Ureter (tissue), 1 donor: Measurements from ENCODE around the gene POLRMT. TPM values are rescaled to one million over a fixed set of nuclear protein-coding genes. Genes with fewer than 3 reads are reported as not detected.
"Not testable (repeated sequence)": the region's sequence is repeated elsewhere in the genome, so short reads cannot be mapped to it uniquely, and the experiment has no call there.

Experiments used
- DNase-seq: peaks from one replicate; pipeline ENCODE4 v3.0.0-alpha.2; 2020; ENCODE audit warnings: low spot score
- total RNA-seq: library from RNA; stranded (reverse); gene quantifications from one replicate; pipeline ENCODE4 v1.2.4, GENCODE V29; 2023
- donor health status: DM: yes; HTN: yes; CAD: no.

The POLRMT gene
- total RNA-seq, 1 donor from 2014 or later, result 56.4 TPM

DNA sequence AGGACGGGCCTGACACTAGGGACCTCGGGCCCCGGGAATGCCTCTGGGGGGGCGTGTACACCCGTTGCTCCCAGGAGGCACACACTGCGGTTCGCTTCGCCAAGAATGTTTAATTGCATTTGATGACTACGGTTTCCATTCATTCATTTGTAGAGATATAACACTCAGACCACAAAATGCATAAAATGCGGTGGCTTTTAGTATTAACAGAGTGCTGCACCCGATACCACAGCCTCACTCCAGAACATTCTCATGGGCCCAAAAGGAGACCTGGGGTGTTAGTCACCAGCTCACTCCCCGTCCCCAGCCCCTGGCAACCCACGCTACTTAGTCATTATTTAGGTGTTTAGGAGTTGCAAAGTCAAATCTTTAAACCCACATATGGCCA, 21.9 kb downstream of the POLRMT start:
- no peak for DNase-seq

DNA sequence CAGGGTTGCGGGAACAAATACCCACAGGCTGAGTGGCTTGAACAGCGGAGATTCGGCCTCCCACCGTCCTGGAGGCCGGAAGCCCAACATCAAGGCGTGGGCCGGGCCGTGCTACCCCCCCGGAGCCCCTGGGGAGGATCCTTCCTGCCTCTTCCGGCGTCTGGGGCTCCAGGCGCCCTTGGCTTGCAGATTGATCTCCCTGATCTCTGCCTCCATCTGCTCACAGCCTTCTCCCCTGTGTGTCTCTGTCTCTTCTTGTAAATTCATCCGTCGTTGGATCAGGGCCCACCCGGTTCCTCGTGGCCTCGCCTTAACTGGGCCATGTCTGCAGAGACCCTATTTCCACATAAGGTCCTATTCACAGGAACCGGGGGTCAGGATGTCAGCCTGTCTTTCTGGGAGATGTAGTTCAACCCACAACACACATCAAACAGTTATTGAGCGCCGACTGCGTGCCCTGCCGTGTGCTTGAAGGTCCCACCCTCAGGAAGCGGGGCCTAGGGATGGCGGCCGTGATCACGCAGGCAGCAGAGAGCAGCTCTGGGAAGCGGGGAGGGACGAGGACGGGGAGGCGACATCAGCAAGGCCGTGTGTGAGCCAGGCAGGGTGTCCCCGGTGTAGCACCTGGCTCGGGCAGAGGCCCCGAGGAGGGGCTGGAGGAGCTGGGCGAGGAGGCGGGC, 22.4 kb downstream of the POLRMT start:
- no peak for DNase-seq

DNA sequence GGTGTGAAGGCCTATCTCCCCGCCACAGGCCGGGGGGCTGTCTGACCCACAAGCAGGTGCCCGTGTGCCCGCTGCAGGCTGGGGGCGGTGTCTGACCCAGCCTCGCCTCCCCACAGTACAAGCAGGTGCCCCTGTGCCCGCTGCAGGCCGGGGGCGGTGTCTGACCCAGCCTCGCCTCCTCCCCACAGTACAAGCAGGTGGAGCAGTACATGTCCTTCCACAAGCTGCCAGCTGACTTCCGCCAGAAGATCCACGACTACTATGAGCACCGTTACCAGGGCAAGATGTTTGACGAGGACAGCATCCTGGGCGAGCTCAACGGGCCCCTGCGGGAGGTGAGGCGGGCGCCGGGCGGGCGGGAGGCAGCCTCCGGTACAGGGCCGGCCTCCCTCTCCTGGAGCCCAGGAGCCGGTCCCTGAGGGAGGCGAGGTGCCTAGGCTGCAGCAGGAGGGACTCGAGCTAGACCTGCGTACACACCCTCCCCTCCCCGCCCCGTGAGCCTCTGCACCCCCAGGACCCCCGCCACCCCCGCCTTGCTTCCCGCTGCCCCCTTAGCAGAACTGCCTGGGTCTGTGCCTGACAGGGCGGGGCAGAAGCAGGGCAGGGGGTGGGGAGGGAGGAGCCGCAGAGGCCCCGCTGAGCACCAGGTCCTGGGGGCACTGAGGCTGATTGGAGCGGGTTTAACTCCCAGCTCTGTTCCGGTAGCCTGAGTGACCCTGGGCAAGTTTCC, 23.1 kb downstream of the POLRMT start:
- DNase-seq, result no peak

DNA sequence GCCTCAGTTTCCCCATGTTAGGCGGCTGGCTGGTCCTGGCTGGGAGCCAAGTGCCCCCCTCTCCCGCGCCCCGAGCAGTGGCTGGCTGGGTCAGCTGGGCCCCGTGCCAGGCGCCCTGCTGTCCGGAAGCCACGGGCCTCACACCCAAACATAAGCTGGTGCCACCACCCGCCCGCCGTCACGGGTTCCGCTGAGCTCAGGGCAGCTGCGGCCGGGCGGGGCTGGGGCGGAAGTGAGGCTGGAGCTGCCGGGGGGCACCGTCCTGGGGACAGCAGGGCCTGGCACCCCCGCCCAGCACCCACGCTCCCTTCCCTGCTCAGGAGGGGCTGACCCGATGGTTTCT, 24.4 kb downstream of the POLRMT start:
- DNase-seq, result no peak

DNA sequence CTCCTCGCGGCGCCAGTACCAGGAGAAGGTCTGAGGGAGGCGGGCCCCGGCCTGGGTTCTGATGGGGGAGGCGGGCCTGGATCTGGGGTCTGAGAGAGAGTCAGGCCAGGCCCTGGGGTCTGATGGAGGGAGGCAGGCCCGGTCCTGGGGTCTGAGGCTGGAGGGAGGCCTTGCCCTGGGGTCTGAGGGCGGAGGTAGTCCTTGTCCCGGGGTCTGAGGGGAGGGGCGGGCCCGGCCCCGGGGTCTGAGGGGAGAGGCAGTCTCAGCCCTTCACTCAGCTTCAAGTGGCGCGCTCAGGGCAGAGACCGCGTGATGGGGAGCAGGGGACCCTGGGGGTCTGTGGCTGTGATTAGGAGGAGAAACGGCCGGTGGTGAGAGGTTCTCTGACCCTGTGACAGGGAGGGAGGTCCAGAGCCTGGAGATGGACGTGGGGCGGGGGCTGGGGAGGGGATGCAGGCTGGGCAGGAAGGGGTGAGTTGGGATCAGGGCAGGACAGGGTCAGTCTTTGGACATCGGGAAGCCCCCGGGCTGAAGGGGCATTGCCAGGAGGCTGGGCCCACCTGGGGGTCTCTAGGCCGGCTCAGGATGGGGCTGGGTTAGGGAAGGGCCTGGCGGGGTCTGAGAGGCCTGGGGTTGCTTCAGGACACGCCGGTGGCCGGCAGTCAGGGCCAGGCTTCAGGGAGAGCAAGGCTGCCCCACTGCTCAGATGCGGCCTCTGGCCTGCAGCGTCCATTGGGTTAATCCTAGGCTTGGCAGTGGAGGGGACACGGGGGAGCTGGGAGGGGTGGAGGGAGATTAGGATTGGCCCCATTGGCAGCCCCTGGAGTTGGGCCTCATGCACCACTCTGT, 25.0 kb downstream of the POLRMT start:
- no peak for DNase-seq

DNA sequence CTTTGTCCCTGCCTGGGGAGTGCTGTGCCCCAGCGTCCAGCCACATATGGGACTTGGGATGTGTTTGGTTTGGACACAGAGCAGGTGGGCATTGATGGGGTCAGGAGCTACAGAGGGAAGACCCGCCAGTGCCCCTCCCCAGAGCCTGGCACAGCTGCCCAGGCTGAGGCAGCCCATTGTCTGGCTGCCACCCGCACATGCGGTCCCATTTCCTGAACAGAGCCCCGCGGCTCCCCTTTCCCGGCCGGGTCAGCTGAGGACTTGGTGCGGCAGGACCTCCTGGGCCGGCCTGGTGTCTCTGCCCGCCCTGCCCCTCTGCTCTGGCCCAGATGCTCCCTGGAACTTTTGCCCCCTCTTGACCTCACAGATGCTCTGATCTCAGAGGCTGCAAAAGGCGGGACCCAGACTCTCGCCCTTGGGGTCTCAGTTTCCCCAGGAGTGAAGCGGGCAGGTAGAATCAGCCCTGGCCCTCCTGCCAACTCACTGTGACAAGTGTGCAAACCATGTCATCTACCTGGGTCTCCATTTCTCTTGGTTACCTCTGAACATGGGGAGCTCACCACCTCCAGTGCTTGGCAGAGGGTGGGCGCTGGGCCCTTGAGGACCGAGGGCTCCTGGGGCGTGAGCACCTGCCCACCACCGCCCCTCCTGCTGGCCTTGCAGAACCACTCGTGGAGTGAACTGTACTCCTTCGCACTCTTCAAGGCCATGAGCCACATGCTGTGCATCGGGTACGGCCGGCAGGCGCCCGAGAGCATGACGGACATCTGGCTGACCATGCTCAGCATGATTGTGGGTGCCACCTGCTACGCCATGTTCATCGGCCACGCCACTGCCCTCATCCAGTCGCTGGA, 25.8 kb downstream of the POLRMT start:
- DNase-seq, result no peak

DNA sequence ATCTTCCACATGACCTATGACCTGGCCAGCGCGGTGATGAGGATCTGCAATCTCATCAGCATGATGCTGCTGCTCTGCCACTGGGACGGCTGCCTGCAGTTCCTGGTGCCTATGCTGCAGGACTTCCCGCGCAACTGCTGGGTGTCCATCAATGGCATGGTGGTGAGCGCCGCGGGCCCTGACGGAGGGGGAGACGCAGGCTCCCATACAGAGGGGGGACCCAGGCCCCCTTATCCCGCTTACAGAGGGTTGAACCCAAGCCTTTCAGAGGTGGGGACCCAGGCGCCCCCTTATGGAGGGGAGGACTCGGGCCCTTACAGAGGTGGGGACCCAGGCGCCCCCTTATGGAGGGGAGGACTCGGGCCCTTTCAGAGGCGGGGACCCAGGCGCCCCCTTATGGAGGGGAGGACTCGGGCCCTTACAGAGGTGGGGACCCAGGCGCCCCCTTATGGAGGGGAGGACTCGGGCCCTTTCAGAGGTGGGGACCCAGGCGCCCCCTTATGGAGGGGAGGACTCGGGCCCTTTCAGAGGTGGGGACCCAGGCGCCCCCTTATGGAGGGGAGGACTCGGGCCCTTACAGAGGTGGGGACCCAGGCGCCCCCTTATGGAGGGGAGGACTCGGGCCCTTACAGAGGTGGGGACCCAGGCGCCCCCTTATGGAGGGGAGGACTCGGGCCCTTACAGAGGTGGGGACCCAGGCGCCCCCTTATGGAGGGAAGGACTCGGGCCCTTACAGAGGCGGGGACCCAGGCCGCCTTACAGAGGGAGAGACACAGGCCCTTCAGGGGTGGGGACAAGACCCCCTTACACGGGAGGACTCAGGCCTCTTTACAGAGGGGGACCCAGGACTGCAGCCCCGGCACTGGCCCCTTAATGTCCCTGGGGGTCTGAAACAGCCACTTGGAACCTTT, 28.0 kb downstream of the POLRMT start:
- not testable (repeated sequence) for DNase-seq

DNA sequence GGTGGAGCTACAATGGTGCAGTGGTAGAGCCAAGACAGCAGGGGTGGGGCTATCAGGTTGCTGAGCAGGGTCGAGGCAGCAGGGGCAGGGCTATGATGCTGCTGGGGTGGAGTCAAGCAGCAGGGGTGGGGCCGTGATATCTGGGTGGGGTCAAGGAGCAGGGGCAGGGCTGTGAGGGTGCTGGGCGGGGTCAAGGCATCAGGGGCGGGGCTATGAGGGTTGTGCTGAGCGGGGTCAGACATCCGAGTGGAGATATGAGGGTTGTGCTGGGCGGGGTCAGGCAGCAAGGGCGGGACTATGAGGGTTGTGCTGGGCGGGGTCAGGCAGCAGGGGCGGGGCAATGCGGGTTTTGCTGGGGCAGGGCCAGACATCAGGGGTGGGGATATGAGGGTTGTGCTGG, 29.0 kb downstream of the POLRMT start:
- DNase-seq, result no peak

DNA sequence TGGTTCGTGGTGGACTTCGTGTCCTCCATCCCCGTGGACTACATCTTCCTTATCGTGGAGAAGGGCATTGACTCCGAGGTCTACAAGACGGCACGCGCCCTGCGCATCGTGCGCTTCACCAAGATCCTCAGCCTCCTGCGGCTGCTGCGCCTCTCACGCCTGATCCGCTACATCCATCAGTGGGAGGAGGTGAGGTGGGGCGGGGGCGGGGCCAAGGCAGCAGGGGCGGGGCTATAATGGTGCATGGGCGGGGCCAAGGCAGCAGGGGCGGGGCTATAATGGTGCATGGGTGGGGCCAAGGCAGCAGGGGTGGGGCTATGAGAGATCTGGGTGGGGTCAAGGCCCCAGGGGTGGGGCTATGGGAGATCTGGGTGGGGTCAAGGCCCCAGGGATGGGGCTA, 29.6 kb downstream of the POLRMT start:
- DNase-seq, result not testable (repeated sequence)

DNA sequence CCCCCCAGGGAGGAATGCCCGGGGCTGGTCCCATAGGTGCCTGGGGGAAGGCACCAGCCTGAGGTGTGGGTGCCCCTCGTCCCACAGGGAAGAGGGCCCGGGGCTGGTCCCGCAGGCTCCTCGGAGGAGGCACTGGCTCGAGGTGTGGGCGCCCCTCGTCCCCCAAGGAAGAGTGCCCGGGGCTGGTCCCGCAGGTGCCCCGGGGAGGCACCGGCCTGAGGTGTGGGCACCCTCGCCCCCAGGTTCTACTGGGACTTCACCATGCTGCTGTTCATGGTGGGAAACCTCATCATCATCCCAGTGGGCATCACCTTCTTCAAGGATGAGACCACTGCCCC, 30.1 kb downstream of the POLRMT start:
- not testable (repeated sequence) for DNase-seq

DNA sequence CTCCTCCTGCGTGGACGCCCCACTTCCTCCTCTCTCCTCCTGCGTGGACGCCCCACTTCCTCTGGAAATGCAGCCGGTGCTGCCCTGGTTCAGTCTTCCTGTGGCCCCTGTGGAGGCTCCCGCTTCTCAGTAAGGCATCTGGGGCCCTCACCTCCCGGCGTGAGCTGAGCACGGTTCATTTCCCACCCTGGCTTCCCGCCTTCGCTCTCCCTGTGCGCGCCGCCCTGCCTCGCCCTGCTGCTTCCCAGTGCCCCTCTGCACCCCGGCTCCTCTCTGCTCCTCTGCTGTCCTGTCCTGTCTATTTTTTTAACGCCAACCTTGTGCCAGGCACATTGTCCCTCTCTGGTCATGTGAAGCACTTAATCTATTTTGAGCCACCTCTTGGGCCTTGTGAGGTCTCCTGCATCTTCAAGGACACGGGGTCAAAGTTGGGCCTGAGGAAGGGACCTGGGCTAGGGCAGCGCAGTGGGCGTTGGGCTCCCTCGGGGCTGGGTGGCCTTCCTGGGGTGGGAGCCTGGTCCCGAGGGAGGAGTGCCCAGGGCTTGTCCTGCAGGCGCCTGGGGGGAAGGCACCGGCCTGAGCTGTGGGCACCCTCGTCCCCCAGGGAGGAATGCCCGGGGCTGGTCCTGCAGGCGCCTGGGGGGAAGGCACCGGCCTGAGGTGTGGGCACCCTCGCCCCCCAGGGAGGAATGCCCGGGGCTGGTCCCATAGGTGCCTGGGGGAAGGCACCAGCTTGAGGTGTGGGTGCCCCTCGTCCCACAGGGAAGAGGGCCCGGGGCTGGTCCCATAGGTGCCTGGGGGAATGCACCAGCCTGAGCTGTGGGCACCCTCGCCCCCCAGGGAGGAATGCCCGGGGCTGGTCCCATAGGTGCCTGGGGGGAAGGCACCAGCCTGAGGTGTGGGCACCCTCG, 30.7 kb downstream of the POLRMT start:
- no peak for DNase-seq

DNA sequence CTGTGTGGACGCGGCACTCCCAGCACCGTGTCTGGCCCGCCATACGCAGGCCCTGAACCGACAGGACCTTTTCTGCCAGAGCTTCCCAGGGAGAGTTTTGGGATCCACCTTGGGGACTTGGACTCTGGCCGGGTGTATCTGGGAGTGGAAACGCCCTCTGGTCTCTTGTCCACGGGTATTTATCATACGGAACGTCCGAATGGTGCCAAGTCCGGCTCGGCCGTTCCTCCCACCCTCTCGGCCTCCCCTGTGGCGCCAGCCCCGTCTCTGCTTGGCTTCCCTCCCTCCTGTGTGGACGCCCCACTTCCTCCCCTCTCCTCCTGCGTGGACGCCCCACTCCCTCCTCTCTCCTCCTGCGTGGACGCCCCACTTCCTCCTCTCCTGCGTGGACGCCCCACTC, 31.5 kb downstream of the POLRMT start:
- no peak for DNase-seq

DNA sequence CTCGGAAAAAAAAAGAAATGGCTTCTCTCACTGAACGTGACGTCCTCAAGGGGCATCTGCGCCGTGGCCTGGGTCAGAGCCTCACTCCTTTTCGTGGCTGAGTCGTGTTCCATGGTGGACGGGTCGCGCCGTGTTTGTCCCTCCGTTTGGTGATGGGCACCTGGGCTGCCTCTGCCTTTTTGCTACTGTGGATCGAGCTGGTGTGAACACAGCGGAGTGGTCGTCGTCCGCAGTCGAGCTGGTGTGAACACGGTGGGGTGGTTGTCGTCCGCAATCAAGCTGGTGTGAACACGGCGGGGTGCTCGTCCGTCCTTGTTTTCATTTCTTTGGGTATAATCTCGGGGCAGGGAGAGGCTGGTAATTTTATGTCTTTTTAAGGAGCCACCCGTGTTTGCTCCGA, 32.0 kb downstream of the POLRMT start:
- DNase-seq, result no peak

DNA sequence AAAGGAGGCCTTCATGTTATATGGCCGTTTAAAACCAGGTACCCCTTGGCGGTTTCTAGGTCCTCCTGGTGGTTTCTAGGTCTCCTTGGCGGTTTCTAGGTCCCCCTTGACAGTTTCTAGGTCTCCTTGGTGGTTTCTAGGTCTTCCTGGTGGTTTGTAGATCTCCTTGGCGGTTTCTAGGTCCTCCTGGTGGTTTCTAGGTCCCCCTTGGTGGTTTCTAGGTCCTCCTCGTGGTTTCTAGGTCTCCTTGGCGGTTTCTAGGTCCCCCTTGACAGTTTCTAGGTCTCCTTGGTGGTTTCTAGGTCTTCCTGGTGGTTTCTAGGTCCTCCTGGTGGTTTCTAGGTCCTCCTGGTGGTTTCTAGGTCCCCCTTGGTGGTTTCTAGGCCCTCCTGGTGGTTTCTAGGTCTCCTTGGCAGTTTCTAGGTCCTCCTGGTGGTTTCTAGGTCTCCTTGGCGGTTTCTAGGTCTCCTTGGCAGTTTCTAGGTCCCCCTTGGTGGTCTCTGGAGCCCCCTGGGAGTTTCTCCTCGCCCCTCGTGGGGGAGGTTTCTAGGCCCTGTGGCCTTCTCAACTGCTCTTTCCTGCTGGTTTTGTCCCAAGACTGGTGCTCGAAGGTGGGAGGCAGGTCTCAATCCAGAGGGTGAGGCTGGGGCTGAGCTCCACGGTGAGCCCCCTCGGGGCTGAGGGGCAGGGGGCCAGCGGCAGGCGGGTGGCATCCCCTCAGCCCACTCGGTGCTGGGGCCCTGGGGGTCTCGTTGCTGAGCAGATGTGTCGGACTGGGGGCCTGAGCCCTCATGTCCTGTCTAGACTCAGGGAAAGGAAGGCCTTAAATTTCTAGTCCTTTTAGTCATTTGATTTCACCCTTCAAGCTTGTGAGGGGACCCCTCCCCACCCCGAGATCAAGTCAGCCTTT, 35.7 kb downstream of the POLRMT start:
- no peak for DNase-seq

DNA sequence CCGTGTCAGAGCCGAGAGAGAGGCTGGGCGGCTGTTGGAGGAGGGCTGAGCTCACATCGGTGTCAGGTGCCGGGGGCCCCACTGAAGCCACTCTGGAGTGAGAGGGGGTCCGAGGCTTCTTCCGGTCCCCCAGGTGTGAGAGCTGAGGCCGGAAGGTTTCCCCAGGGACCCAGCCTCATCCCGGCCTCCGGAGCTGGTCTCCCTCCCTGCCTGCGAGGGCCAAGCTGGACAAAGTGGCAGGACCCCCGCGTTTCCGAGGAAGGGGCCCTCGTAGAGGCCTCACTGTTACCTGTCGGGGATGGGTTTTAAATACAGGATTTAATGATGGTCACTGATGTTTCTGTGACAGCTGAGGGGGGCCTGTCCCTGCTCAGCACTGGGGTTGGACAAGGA, 37.1 kb downstream of the POLRMT start:
- DNase-seq, result no peak

DNA sequence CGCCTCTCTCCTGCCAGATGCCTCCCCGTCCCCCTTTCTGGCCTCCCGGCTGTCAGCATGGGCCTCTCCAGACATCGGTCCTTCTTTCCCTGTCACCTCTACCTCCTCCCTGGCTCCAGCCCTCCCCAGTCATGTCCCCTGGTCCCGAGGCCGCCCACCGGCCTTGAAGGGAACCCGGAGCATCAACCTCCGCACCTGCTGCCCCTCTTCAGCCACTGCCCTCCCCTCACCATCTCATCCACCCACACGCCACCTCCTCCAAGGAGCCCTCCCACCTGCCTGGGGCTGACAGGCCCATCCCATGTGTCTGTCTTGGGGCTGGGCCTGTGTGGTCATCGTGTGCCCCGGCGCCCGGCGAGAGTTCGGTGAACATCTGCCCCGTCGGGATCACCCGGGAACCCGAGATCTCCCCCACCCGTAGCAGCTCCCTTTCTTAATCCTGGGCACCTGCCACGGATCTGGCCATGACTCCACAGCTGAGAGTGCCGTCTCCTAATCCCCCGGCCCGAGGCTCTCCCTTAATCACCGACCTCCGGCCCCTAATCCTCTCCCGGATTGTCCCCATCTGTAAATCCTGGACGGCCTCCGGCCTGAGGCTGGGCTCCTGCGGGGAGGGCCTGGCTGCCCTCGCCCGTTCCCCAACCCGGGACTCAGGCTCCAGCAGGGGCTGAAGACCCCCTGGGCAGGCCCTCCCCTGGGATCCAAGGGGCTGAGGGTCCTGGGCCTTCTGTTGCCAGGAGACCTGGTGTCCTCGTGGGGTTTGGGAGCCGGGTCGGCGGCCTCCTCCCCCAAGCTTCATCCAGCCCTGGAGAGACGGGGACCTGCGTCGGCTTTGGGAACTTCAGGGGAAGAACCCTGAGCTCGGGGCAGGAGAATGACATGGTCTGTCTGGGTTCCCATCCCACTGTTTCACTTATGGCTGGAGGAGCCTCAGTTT, 37.7 kb downstream of the POLRMT start:
- DNase-seq, result no peak

DNA sequence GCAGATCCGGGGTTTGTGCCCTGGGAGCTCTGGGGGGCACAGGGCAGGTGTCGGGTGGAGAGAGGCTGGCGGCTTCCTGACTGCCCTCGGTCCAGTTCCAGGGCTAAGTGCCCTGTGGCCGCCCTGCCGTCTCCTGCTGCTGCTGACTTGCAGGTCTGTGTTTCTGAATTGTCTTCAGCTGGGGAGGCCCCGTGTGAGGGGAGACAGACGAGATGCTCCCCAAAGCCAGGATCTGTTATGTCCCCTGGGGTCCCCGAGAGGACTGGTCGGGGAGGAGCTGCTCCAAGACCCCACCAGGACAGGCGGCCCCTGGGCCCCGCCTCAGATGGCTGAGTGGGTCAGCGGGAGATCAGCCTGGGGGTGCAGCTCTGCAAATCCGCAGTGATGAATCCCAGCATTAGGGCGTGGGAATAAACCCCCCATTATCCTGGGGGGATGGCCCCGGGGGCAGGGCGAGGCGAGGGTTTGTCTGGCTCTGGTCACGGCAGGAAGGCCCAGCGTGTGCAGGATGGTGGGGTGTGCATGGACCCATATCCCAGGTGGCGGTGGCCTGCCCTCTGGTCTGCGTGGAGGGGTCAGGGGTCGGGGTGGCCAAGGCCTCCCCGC, 39.0 kb downstream of the POLRMT start:
- no peak for DNase-seq
